ENCODE measurements around the gene CDH4. TPM values are rescaled to one million over a fixed set of nuclear protein-coding genes. Genes with fewer than 3 reads are reported as not detected.

The CDH4 gene
- total and polyA plus RNA-seq, 2 of the 13 experiments (the other 11 are each of a cell fraction or from before 2014, with no cell fraction given): not detected

DNA sequence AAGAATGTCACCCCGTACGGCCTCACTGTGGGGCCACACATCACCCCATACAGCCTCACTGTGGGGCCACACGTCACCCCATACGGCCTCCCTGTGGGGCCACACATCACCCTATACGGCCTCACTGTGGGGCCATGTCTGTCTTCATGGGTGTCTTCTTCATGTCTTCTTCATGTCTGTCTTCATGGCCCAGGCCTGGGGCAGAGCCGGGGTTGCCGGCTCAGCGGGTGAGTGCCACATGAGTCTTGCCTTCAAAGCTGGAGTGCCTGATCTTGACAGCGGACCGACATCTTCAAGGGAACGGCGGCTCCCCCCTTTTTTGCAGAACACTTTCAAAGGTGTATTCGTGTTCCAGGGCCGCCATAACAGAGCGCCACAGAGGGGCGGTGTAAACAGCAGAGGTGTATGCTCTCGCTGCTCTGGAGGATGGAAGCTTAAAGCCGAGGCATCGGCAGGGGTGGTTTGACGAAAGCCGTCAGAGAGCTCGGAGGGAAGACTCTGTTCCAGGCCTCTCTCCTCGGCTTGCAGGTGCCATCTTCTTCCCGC, 448.6 kb downstream of the CDH4 start (continued):
- TF ChIP-seq CREB1 (IDR thresholded peaks at IDR 0.05) (0 out of 2 replicates have a peak, but pooled peaks have one; percentile 30), CREB1 (CRISPR knock-in tag; IDR thresholded peaks at IDR 0.05) (no peak)

GRCh38 chr20:61701401-61701800, 449.3 kb downstream of the CDH4 start:
- H3K9me3 ChIP-seq (ENCODE audit: low read length): no peaks in the 10 kb centered on the region
- ChIA-PET POLR2A (no interaction called here), CTCF (ENCODE audit: low intra/inter-chr PET ratio, low total read pairs) (no interaction called here)
- intact Hi-C loops (cut with micrococcal nuclease; ENCODE audit: unreplicated experiment) (no loop called here), in situ Hi-C loops (cut with HindIII; ENCODE audit: extremely low pct_ligation_motif_present, low pct_unique_long_range_greater_than_20kb) (no loop called here)
- H3K27me3 ChIP-seq (ENCODE audit: control insufficient read depth in 1 of 2, insufficient read depth in 2 of 2, low read length in 2 of 2): peaks cover 32 to 97% of the 10 kb centered on the region in 2 experiments
- no peak for ATAC-seq
- no peak overlapping the region for H2AFZ ChIP-seq (ENCODE audit: low read length)
- no peak overlapping the region for H3K4me3 ChIP-seq (replicated peaks in 1 of 3; ENCODE audit: insufficient read depth in 1 of 3, low read depth in 2 of 3, low read length in 3 of 3)
- no peaks in the 10 kb centered on the region for H3K4me1 ChIP-seq (ENCODE audit: insufficient read depth, low read length)
- DNase-seq (ENCODE audit: low spot score): no peak
- H3K9ac ChIP-seq (ENCODE audit: insufficient read depth, low read depth, low read length): no peak overlapping the region
- no TSS peak for BruUV-seq (replicated peaks)
- H4K20me1 ChIP-seq (ENCODE audit: insufficient read depth, low read length): no peaks in the 10 kb centered on the region; the same call in 1 of the 2 replicates
- H3K27ac ChIP-seq (ENCODE audit: extremely low read length, insufficient read depth, low read length): no peak overlapping the region
- no peaks in the 10 kb centered on the region for H3K79me2 ChIP-seq (ENCODE audit: insufficient read depth, low read length)
- H3K36me3 ChIP-seq (replicated peaks in 1 of 2; ENCODE audit: control insufficient read depth in 1 of 2, insufficient read depth in 2 of 2, low read length in 2 of 2): no peaks in the 10 kb centered on the region
- 43% methylated on average over 12 of the region's 14 CpGs for WGBS (ENCODE audit: low lambda C conversion rate)
- no peak for FAIRE-seq
- no peak overlapping the region for H3K4me2 ChIP-seq (ENCODE audit: low read depth, low read length)
- TF ChIP-seq ZNF225 (CRISPR knock-in tag; IDR thresholded peaks at IDR 0.05): no peak
- TF ChIP-seq ZNF30 (CRISPR knock-in tag; IDR thresholded peaks at IDR 0.05): no peak
- TF ChIP-seq ZIK1 (CRISPR knock-in tag; IDR thresholded peaks at IDR 0.05; ENCODE audit: borderline replicate concordance, low read depth): no peak
- TF ChIP-seq, protein P1, sequence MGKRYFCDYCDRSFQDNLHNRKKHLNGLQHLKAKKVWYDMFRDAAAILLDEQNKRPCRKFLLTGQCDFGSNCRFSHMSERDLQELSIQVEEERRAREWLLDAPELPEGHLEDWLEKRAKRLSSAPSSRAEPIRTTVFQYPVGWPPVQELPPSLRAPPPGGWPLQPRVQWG (CRISPR knock-in tag; IDR thresholded peaks at IDR 0.05; ENCODE audit: borderline replicate concordance, low read depth): no peak
- no peak for TF ChIP-seq CREB3 (CRISPR knock-in tag; IDR thresholded peaks at IDR 0.05)
- no peak for TF ChIP-seq ZNF768 (CRISPR knock-in tag; IDR thresholded peaks at IDR 0.05)
- no peak for TF ChIP-seq SMYD3 (CRISPR knock-in tag; IDR thresholded peaks at IDR 0.05)
- no peak for TF ChIP-seq POGZ (CRISPR knock-in tag; IDR thresholded peaks at IDR 0.05)
- no peak for TF ChIP-seq PLRG1 (conservative IDR thresholded peaks at IDR 0.05)
- TF ChIP-seq, protein P2, sequence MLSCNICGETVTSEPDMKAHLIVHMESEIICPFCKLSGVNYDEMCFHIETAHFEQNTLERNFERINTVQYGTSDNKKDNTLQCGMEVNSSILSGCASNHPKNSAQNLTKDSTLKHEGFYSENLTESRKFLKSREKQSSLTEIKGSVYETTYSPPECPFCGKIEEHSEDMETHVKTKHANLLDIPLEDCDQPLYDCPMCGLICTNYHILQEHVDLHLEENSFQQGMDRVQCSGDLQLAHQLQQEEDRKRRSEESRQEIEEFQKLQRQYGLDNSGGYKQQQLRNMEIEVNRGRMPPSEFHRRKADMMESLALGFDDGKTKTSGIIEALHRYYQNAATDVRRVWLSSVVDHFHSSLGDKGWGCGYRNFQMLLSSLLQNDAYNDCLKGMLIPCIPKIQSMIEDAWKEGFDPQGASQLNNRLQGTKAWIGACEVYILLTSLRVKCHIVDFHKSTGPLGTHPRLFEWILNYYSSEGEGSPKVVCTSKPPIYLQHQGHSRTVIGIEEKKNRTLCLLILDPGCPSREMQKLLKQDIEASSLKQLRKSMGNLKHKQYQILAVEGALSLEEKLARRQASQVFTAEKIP (CRISPR knock-in tag; IDR thresholded peaks at IDR 0.05; ENCODE audit: borderline replicate concordance): no peak
- TF ChIP-seq ZBTB42 (CRISPR knock-in tag; IDR thresholded peaks at IDR 0.05): no peak
- TF ChIP-seq RARA (CRISPR knock-in tag; IDR thresholded peaks at IDR 0.05): no peak
- TF ChIP-seq CBX5 (CRISPR knock-in tag; IDR thresholded peaks at IDR 0.05; ENCODE audit: borderline replicate concordance): no peak

All from HepG2 (cell line).